Measurements from ENCODE around the gene SUPT20H. TPM values are rescaled to one million over a fixed set of nuclear protein-coding genes. Genes with fewer than 3 reads are reported as not detected.

Gene SUPT20H
- total RNA-seq, 1 experiment from 2014 or later, result 42.9 TPM

DNA sequence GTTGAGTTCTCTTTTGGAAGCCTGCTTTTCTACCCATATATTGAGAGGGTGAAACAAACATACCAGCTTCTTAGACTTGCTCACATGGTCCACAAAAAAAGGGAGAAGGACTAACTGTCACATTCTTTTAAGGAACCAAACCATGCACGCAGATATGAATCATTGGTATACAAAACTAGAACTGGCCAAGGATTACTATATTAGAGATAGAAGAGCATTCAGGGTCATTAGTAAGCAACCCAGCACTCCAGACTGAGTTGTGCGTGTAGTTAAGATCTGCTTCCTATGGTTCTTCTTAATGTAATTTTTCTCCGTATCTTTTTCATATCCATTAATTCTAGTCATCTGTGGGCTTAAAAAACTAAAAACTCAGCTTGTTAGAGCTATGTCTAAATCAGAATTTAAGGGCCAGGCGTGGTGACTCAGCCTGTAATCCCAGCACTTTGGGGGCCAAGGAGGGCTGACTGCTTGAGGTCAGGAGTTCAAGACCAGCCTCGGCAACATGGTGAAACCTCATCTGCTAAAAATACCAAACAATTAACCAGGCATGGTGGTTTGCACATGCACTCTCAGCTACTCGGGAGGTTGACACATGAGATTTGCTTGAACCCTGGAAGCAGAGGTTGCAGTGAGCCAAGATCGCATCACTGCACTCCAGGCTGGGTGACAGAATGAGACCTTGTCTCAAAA is 80.0 kb downstream of the SUPT20H start:
- peaks cover 12 to 25% of the 10 kb centered on the region in 2 experiments for H3K36me3 ChIP-seq (ENCODE audit: control insufficient read depth in 1 of 2, insufficient read depth in 2 of 2, low read length in 2 of 2)
- no peak for DNase-seq (ENCODE audit: low read depth, low spot score)
- H4K20me1 ChIP-seq (ENCODE audit: insufficient read depth), result no peaks in the 10 kb centered on the region
- H3K4me1 ChIP-seq (ENCODE audit: control insufficient read depth in 1 of 2, insufficient read depth in 2 of 2, low read length in 2 of 2), result no peaks in the 10 kb centered on the region
- H3K9ac ChIP-seq (ENCODE audit: low read length), result no peak overlapping the region
- TF ChIP-seq, protein P1, sequence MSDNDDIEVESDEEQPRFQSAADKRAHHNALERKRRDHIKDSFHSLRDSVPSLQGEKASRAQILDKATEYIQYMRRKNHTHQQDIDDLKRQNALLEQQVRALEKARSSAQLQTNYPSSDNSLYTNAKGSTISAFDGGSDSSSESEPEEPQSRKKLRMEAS (IDR thresholded peaks at IDR 0.05), result no peak
- TF ChIP-seq RAD21 (IDR thresholded peaks at IDR 0.05; ENCODE audit: low read depth) (no peak), ZFX (IDR thresholded peaks at IDR 0.05) (no peak), POLR2A (IDR thresholded peaks at IDR 0.05; ENCODE audit: borderline replicate concordance, extremely low read depth, insufficient read depth, insufficient read length) (no peak), CEBPB (IDR thresholded peaks at IDR 0.05; ENCODE audit: low read depth) (no peak)
- TF ChIP-seq, protein P2, sequence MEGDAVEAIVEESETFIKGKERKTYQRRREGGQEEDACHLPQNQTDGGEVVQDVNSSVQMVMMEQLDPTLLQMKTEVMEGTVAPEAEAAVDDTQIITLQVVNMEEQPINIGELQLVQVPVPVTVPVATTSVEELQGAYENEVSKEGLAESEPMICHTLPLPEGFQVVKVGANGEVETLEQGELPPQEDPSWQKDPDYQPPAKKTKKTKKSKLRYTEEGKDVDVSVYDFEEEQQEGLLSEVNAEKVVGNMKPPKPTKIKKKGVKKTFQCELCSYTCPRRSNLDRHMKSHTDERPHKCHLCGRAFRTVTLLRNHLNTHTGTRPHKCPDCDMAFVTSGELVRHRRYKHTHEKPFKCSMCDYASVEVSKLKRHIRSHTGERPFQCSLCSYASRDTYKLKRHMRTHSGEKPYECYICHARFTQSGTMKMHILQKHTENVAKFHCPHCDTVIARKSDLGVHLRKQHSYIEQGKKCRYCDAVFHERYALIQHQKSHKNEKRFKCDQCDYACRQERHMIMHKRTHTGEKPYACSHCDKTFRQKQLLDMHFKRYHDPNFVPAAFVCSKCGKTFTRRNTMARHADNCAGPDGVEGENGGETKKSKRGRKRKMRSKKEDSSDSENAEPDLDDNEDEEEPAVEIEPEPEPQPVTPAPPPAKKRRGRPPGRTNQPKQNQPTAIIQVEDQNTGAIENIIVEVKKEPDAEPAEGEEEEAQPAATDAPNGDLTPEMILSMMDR (IDR thresholded peaks at IDR 0.05 in 2 of 3, conservative IDR thresholded peaks at IDR 0.05 in 1 of 3; ENCODE audit: borderline replicate concordance in 1 of 3, insufficient read depth in 1 of 3, low read depth in 2 of 3, low read length in 2 of 3), result no peak
- H3K9me3 ChIP-seq (ENCODE audit: control insufficient read depth in 1 of 2, insufficient read depth in 1 of 2, low read depth in 1 of 2, low read length in 2 of 2), result peaks cover 9 to 12% of the 10 kb centered on the region in 2 experiments; a peak in 2 of 4 replicates
- BruUV-seq (replicated peaks), result no TSS peak
- 0 out of 2 replicates have a peak, but pooled peaks cover 2% of the 10 kb centered on the region for H3K79me2 ChIP-seq (ENCODE audit: insufficient read depth, low read length)
- H3K9me2 ChIP-seq (ENCODE audit: insufficient read depth), result no peaks in the 10 kb centered on the region
- RAD21 ChIA-PET (ENCODE audit: low non-redundant PET in 1 of 2, low total read pairs in 2 of 2, uncharacterized antibody in 2 of 2, unreplicated experiment in 2 of 2), result no interaction called here
- H3K4me3 ChIP-seq (replicated peaks in 1 of 2; ENCODE audit: low read depth in 1 of 2, low read length in 2 of 2), result no peak overlapping the region
- no peak overlapping the region for H2AFZ ChIP-seq (ENCODE audit: low read depth, low read length, poor library complexity, severe bottlenecking)
- POLR2A ChIA-PET, result no interaction called here
- H3K27ac ChIP-seq (ENCODE audit: low read depth, low read length), result no peak overlapping the region
- H3K27me3 ChIP-seq (ENCODE audit: insufficient read depth, low read length), result no peaks in the 10 kb centered on the region
- intact Hi-C loops (cut with micrococcal nuclease), result loop anchor here (2.0 to 5.0 kb wide), 3 partner anchors 557 to 1002 kb away; no protein-coding TSS in a partner anchor
- ATAC-seq, result no peak
- CTCF ChIA-PET, result interaction anchor here (0.6 to 0.8 kb wide), 2 partner anchors 121 to 286 kb away, joined by 3 read pairs; no protein-coding TSS in a partner anchor
- H3K4me2 ChIP-seq (ENCODE audit: low read length), result no peak overlapping the region

DNA sequence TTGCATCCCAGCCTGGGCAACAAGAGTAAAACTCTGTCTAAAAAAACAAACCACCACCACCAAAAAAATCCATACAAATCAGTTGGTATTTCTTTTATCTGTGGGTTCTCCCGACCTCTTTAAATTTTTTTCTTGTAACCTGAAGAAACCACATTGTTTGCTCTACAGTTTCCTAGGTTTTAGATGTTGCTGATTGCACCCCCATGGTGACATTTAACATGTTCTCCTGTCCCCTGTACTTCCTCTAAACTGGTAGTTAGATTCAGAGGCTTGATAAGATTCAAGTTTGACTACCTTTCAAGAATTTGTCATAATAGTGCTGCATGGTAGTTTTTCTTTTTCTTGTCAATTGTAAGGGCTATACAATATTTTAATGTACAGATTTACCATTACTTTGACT is 84.3 kb downstream of the SUPT20H start:
- RAD21 ChIA-PET (ENCODE audit: low non-redundant PET in 1 of 2, low total read pairs in 2 of 2, uncharacterized antibody in 2 of 2, unreplicated experiment in 2 of 2), result no interaction called here
- H3K4me1 ChIP-seq (ENCODE audit: control insufficient read depth in 1 of 2, insufficient read depth in 2 of 2, low read length in 2 of 2), result no peaks in the 10 kb centered on the region
- no peaks in the 10 kb centered on the region for H3K27me3 ChIP-seq (ENCODE audit: insufficient read depth, low read length)
- POLR2A ChIA-PET, result no interaction called here
- BruUV-seq (replicated peaks), result no TSS peak
- peaks cover 9 to 12% of the 10 kb centered on the region in 2 experiments; a peak in 2 of 4 replicates for H3K9me3 ChIP-seq (ENCODE audit: control insufficient read depth in 1 of 2, insufficient read depth in 1 of 2, low read depth in 1 of 2, low read length in 2 of 2)
- no peaks in the 10 kb centered on the region for H3K9me2 ChIP-seq (ENCODE audit: insufficient read depth)
- no peak overlapping the region for H3K27ac ChIP-seq (ENCODE audit: low read depth, low read length)
- peaks cover 8 to 30% of the 10 kb centered on the region in 2 experiments for H3K36me3 ChIP-seq (ENCODE audit: control insufficient read depth in 1 of 2, insufficient read depth in 2 of 2, low read length in 2 of 2)
- H4K20me1 ChIP-seq (ENCODE audit: insufficient read depth), result no peaks in the 10 kb centered on the region
- TF ChIP-seq EZH2phosphoT487 (IDR thresholded peaks at IDR 0.05; ENCODE audit: borderline replicate concordance) (no peak), SIN3A (IDR thresholded peaks at IDR 0.05; ENCODE audit: low read depth) (no peak), RAD21 (IDR thresholded peaks at IDR 0.05; ENCODE audit: low read depth) (no peak), JUND (IDR thresholded peaks at IDR 0.05) (no peak), CBX3 (IDR thresholded peaks at IDR 0.05; ENCODE audit: low read depth) (no peak), YY1 (IDR thresholded peaks at IDR 0.05; ENCODE audit: extremely low read depth, insufficient replicate concordance, low read depth, low read length) (no peak)
- TF ChIP-seq, protein P2 (IDR thresholded peaks at IDR 0.05 in 2 of 3, conservative IDR thresholded peaks at IDR 0.05 in 1 of 3; ENCODE audit: borderline replicate concordance in 1 of 3, insufficient read depth in 1 of 3, low read depth in 2 of 3, low read length in 2 of 3), result no peak
- H3K79me2 ChIP-seq (ENCODE audit: insufficient read depth, low read length), result peaks cover 8% of the 10 kb centered on the region; the same call in 1 of the 2 replicates
- no peak overlapping the region for H3K9ac ChIP-seq (ENCODE audit: low read length)
- ATAC-seq, result no peak
- CTCF ChIA-PET, result no interaction called here
- no peak overlapping the region for H3K4me3 ChIP-seq (replicated peaks in 1 of 2; ENCODE audit: low read depth in 1 of 2, low read length in 2 of 2)
- no peak for DNase-seq (ENCODE audit: low read depth, low spot score)
- H3K4me2 ChIP-seq (ENCODE audit: low read length), result no peak overlapping the region
- no peak overlapping the region for H2AFZ ChIP-seq (ENCODE audit: low read depth, low read length, poor library complexity, severe bottlenecking)
- intact Hi-C loops (cut with micrococcal nuclease), result no loop called here
